Fibroblast of lung (primary cell): ENCODE measurements around the gene HMX3.

Source experiments
- EZH2 ChIP-seq: IDR thresholded peaks from 2 replicates; pipeline ENCODE4 v1.5.1; 2012; ENCODE audit warnings: low read length, control low read depth, mild to moderate bottlenecking; ENCODE audit errors: missing control alignments
- TF ChIP-seq, protein P1 (sequence below), 2 donors: IDR thresholded peaks in 1 of 2; conservative IDR thresholded peaks in 1 of 2; 1 replicate in 1 of 2; 2 replicates in 1 of 2; pipeline ENCODE4 v1.5.1; 2011 to 2012; ENCODE audit warnings: low read length in 2 of 2, control low read depth in 1 of 2, inconsistent platforms in 1 of 2, low read depth in 1 of 2, mild to moderate bottlenecking in 1 of 2

DNA sequence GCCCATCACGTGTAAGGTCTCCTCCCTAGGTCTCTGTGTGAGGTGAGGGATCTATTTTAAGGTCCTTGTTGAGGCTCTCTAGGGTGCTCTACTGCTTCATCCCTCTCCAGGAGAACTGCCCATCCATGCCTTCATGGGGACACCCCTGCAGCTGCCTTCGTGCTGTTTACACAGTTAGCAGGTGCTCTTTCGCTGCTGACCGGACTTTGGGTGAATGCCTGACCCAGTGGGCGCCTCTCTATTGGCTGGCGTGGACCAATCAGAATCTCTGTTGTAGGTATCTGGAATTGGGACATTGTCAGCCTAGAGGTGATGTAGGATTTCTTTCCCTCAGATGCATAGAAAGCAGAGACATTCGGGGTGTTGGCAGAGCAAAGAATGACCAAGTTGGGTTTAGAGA lies 38.7 kb upstream of the HMX3 start:
- TF ChIP-seq, protein P1, sequence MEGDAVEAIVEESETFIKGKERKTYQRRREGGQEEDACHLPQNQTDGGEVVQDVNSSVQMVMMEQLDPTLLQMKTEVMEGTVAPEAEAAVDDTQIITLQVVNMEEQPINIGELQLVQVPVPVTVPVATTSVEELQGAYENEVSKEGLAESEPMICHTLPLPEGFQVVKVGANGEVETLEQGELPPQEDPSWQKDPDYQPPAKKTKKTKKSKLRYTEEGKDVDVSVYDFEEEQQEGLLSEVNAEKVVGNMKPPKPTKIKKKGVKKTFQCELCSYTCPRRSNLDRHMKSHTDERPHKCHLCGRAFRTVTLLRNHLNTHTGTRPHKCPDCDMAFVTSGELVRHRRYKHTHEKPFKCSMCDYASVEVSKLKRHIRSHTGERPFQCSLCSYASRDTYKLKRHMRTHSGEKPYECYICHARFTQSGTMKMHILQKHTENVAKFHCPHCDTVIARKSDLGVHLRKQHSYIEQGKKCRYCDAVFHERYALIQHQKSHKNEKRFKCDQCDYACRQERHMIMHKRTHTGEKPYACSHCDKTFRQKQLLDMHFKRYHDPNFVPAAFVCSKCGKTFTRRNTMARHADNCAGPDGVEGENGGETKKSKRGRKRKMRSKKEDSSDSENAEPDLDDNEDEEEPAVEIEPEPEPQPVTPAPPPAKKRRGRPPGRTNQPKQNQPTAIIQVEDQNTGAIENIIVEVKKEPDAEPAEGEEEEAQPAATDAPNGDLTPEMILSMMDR (conservative IDR thresholded peaks at IDR 0.05 in 1 of 2, IDR thresholded peaks at IDR 0.05 in 1 of 2; ENCODE audit: low read depth in 1 of 2, low read length in 2 of 2), result no peak
- TF ChIP-seq EZH2, result no peak
